Gastroesophageal sphincter (tissue), 3 donors: ENCODE measurements around the gene ADAT2.

Source experiments
- CTCF ChIP-seq, 4 experiments: fragments of 200-600 bp in 2 of 4; fragments of 450-650 bp in 2 of 4; sonication (generic) in 1 of 4; IDR thresholded peaks; one replicate each; pipeline ENCODE4 v1.5.1; 2017 to 2019; ENCODE audit warnings: antibody characterized with exemption in 4 of 4, mild to moderate bottlenecking in 2 of 4, moderate library complexity in 2 of 4
- EP300 ChIP-seq: sonication (generic); formaldehyde crosslinking; IDR thresholded peaks from one replicate; pipeline ENCODE4 v1.6.1; 2017; ENCODE audit warnings: antibody characterized with exemption, mild to moderate bottlenecking

DNA sequence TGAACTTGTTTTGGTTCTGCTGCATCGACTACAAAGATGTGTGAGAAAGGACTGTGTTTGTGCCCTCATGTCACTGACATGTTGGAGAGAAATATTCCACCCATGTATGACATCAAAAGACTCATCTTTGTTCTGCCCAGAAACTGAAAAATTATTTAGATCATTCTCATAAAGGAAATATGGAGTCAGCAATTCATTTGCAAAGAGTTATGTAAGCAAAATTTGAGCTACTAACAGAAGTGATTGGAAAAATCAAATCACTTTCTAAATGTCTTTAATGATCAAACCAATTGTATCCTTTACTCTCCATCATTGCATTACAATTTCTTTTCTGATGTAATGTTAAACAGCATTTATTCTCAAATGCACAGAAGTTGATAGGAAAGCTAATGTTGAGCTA lies 19.3 kb downstream of the ADAT2 start:
- TF ChIP-seq CTCF (IDR thresholded peaks at IDR 0.05): no peak
- no peak for TF ChIP-seq EP300
